K562 (cell line): ENCODE measurements around the gene ARF1. TPM values are rescaled to one million over a fixed set of nuclear protein-coding genes. Genes with fewer than 3 reads are reported as not detected.

Experiments
- ARHGAP35 ChIP-seq: fragments of 450-650 bp; IDR thresholded peaks from 2 replicates; pipeline ENCODE4 v1.6.1; 2018; ENCODE audit not compliant: partially characterized antibody
- CBFB ChIP-seq: sonication (generic); formaldehyde crosslinking; IDR thresholded peaks from 2 replicates; pipeline ENCODE4 v1.4.0; 2020; ENCODE audit warnings: mild to moderate bottlenecking, missing genetic modification reagents
- CREM ChIP-seq: IDR thresholded peaks from 2 replicates; pipeline ENCODE4 v1.6.1; 2014; ENCODE audit warnings: antibody characterized with exemption, low read depth
- MNT ChIP-seq, 2 experiments: fragments of 450-650 bp; conservative IDR thresholded peaks; 2 replicates each; pipeline ENCODE4 v1.6.1; 2017; ENCODE audit warnings: mild to moderate bottlenecking in 2 of 2, moderate library complexity in 2 of 2
- NBN ChIP-seq: fragments of 450-650 bp; IDR thresholded peaks from 2 replicates; pipeline ENCODE4 v1.6.1; 2016; ENCODE audit warnings: low read depth, mild to moderate bottlenecking
- NELFE ChIP-seq: IDR thresholded peaks from 2 replicates; pipeline ENCODE4 v1.6.1; 2011; ENCODE audit warnings: mild to moderate bottlenecking; ENCODE audit not compliant: insufficient read depth, insufficient read length
- RAD21 ChIP-seq, 2 experiments: fragments of 250-450 bp in 1 of 2; fragments of 450-650 bp in 1 of 2; sonication (Bioruptor Pico) in 1 of 2; formaldehyde crosslinking in 1 of 2; IDR thresholded peaks in 1 of 2; conservative IDR thresholded peaks in 1 of 2; 2 replicates each; pipeline versions ENCODE4 v1.4.0 to v1.8.0; 2020 to 2022; ENCODE audit warnings: mild to moderate bottlenecking in 2 of 2, moderate library complexity in 1 of 2
- RB1 ChIP-seq: fragments of 450-650 bp; IDR thresholded peaks from 2 replicates; pipeline ENCODE4 v1.6.1; 2017; ENCODE audit warnings: low read depth, mild to moderate bottlenecking
- RHOXF2B ChIP-seq: fragments of 250-450 bp; sonication (Bioruptor Pico); conservative IDR thresholded peaks from 2 replicates; pipeline ENCODE4 v1.5.1; 2021
- RUNX1 ChIP-seq: sonication (generic); IDR thresholded peaks from 2 replicates; pipeline ENCODE4 v1.6.1; 2016; ENCODE audit warnings: antibody characterized with exemption, low read depth
- SAFB ChIP-seq: fragments of 200-400 bp; formaldehyde crosslinking; IDR thresholded peaks from 2 replicates; pipeline ENCODE4 v1.6.1; 2017; ENCODE audit warnings: low read depth, low read length, borderline replicate concordance
- SMAD3 ChIP-seq: fragments of 450-650 bp; formaldehyde crosslinking; conservative IDR thresholded peaks from 2 replicates; pipeline ENCODE4 v1.4.0; 2020; ENCODE audit warnings: mild to moderate bottlenecking
- SMC3 ChIP-seq: conservative IDR thresholded peaks from 2 replicates; pipeline ENCODE4 v1.6.1; 2011; ENCODE audit warnings: low read depth, low read length, improper control_type of control experiment; ENCODE audit not compliant: insufficient read depth
- SP2 ChIP-seq: IDR thresholded peaks from 2 replicates; pipeline ENCODE4 v1.6.1; 2011; ENCODE audit warnings: mild to moderate bottlenecking, low read depth, low read length, moderate library complexity; ENCODE audit not compliant: poor library complexity, severe bottlenecking; ENCODE audit errors: extremely low read depth
- TGIF2 ChIP-seq: sonication (generic); formaldehyde crosslinking; IDR thresholded peaks from 2 replicates; pipeline ENCODE4 v1.8.1; 2022; ENCODE audit warnings: mild to moderate bottlenecking, missing genetic modification reagents, moderate library complexity
- ZBTB1 ChIP-seq: sonication (generic); formaldehyde crosslinking; IDR thresholded peaks from 2 replicates; pipeline ENCODE4 v1.8.1; 2023; ENCODE audit warnings: missing genetic modification reagents, low read depth, mild to moderate bottlenecking, borderline replicate concordance
- ZBTB17 ChIP-seq: fragments of 450-650 bp; formaldehyde crosslinking; IDR thresholded peaks from 2 replicates; pipeline ENCODE4 v1.4.0; 2020; ENCODE audit warnings: mild to moderate bottlenecking
- ZBTB2 ChIP-seq: fragments of 450-650 bp; IDR thresholded peaks from 2 replicates; pipeline ENCODE4 v1.6.1; 2016; ENCODE audit warnings: antibody characterized with exemption
- ZNF282 ChIP-seq: sonication (generic); formaldehyde crosslinking; IDR thresholded peaks from 2 replicates; pipeline ENCODE4 v1.8.1; 2023; ENCODE audit warnings: missing genetic modification reagents
- polyA plus RNA-seq, 8 experiments: library from polyadenylated mRNA; depleted of rRNA in 4 of 8; stranded (reverse) in 5 of 8; unstranded in 3 of 8; fragments of >200 nt; fragmentation: Nextera tagmentation in 2 of 8; fragmentation: Illumina TruSeq in 1 of 8; extraction: Ambion mirVana in 2 of 8; extraction: Trizol in 1 of 8; gene quantifications; 2 replicates each; pipeline versions ENCODE4 v1.2.1 to v1.2.3, GENCODE V29; 2011 to 2014; ENCODE audit warnings: inconsistent platforms in 1 of 8, missing spikeins in 1 of 8
- total RNA-seq, 7 experiments: library from RNA; depleted of rRNA in 6 of 7; stranded (reverse); fragments of >200 nt in 6 of 7; fragmentation: Illumina TruSeq in 2 of 7; extraction: Trizol in 2 of 7; gene quantifications; 2 replicates each; pipeline versions ENCODE4 v1.2.1 to v1.2.3, GENCODE V29; 2011 to 2021; ENCODE audit warnings: low replicate concordance in 1 of 7
- TF ChIP-seq, protein P1 (sequence below): fragments of 450-650 bp; formaldehyde crosslinking; IDR thresholded peaks from 2 replicates; pipeline ENCODE4 v1.4.0; 2022; ENCODE audit warnings: missing genetic modification characterization
- TF ChIP-seq, protein P2 (sequence below), 2 experiments: IDR thresholded peaks; 2 replicates each; pipeline ENCODE4 v1.6.1; 2011; ENCODE audit warnings: borderline replicate concordance in 1 of 2, control low read depth in 1 of 2, low read depth in 1 of 2, low read length in 1 of 2, mild to moderate bottlenecking in 1 of 2, mixed read lengths in 1 of 2, moderate library complexity in 1 of 2; ENCODE audit not compliant: insufficient read depth in 1 of 2, insufficient read length in 1 of 2, poor library complexity in 1 of 2, severe bottlenecking in 1 of 2; ENCODE audit errors: extremely low read depth in 1 of 2

ARF1 gene
- total and polyA plus RNA-seq, 9 of the 15 experiments (the other 6 are each of a cell fraction or from before 2014, with no cell fraction given) = 69.8 to 593 (median 325) TPM

DNA sequence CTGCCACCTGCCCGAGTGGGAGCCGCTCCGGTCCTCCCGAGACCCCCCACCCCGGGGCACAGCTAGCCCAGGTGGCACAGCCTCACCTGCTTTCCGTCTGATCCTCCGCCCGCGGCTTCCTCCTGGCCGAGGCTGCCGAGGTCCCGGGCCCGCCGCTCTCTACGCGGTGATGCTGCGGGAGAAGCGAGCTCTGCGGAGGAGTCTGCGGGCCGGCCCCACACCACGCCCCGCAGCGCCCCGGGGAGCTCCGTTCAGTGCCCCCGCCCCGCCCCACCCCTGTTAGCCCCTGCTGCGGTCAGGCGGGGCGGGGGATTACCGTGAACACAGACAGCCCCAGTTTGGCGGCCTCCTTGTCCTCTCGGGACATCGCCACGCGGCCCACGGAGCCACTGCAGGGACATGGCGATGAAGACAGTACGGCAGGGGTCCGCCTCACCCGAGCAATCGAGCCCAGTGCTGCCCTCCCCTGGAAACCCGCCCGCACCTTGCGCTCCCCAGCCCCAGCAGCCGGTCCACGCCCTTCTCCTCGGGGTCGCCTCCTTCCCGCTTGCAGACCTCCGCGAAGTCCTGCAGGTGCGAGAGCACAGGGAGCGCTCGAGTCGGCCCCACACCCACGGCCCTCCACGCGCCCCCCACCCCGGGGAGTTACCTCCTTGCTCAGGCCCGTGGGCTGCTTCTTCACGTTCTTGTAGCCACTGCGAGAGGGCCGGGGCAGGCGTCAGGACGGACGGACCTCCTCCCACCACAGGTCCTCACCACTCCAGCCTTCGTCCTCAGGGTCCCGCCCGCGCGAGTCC lies 19.7 kb downstream of the ARF1 start (continued):
- TF ChIP-seq RAD21 (CRISPR knock-in tag; conservative IDR thresholded peaks at IDR 0.05 in 1 of 2, IDR thresholded peaks at IDR 0.05 in 1 of 2) (peak; percentile 21 to 41; a peak in 3 of 4 replicates), CREM (0 out of 2 replicates have a peak, but pooled peaks have one; percentile 7), TGIF2 (CRISPR knock-in tag) (peak; percentile 7; the same call in 1 of the 2 replicates), MNT (conservative IDR thresholded peaks at IDR 0.05) (peak; percentile 9 to 18; a peak in 2 of 4 replicates), ZBTB17 (peak; percentile 59; the same call in 1 of the 2 replicates), ZNF282 (CRISPR knock-in tag) (no peak; the same call in 1 of the 2 replicates), ARHGAP35 (no peak), ZBTB2 (peak; percentile 64; the same call in 1 of the 2 replicates), RB1 (peak; percentile 22; the same call in 1 of the 2 replicates), SMAD3 (0 out of 2 replicates have a peak, but pooled peaks have one; percentile 31), NELFE (no peak), CBFB (CRISPR knock-in tag) (0 out of 2 replicates have a peak, but pooled peaks have one; percentile 54), RUNX1 (peak; percentile 40; the same call in 1 of the 2 replicates), ZBTB1 (CRISPR knock-in tag) (peak; percentile 48; the same call in 1 of the 2 replicates), SP2 (no peak), SMC3 (0 out of 2 replicates have a peak, but pooled peaks have one; percentile 23), SAFB (peak; percentile 78; the same call in 1 of the 2 replicates), NBN (0 out of 2 replicates have a peak, but pooled peaks have one; percentile 21), RHOXF2B (CRISPR knock-in tag) (no peak)
- TF ChIP-seq, protein P1, sequence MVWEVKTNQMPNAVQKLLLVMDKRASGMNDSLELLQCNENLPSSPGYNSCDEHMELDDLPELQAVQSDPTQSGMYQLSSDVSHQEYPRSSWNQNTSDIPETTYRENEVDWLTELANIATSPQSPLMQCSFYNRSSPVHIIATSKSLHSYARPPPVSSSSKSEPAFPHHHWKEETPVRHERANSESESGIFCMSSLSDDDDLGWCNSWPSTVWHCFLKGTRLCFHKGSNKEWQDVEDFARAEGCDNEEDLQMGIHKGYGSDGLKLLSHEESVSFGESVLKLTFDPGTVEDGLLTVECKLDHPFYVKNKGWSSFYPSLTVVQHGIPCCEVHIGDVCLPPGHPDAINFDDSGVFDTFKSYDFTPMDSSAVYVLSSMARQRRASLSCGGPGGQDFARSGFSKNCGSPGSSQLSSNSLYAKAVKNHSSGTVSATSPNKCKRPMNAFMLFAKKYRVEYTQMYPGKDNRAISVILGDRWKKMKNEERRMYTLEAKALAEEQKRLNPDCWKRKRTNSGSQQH (CRISPR knock-in tag) = 0 out of 2 replicates have a peak, but pooled peaks have one; percentile 57
- TF ChIP-seq, protein P2, sequence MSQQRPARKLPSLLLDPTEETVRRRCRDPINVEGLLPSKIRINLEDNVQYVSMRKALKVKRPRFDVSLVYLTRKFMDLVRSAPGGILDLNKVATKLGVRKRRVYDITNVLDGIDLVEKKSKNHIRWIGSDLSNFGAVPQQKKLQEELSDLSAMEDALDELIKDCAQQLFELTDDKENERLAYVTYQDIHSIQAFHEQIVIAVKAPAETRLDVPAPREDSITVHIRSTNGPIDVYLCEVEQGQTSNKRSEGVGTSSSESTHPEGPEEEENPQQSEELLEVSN (IDR thresholded peaks at IDR 0.05; ENCODE audit: borderline replicate concordance in 1 of 2, extremely low read depth in 1 of 2, insufficient read depth in 1 of 2, insufficient read length in 1 of 2, low read depth in 1 of 2, low read length in 1 of 2, poor library complexity in 1 of 2, severe bottlenecking in 1 of 2) = peak in 1 of 2 experiments; percentile 72
